AML-193 (cell line): ENCODE data around the gene SLC38A1.
A peak's percentile ranks its signal among the peaks of the same experiment; 100 is the strongest.
"Not testable (repeated sequence)": the region's sequence is repeated elsewhere in the genome, so short reads cannot be mapped to it uniquely, and the experiment has no call there.

Experiments
- DNase-seq, 2 experiments: peaks; one replicate each; lab custom pipeline; 2025; lab: John Stamatoyannopoulos, UW

Gene SLC38A1

DNA sequence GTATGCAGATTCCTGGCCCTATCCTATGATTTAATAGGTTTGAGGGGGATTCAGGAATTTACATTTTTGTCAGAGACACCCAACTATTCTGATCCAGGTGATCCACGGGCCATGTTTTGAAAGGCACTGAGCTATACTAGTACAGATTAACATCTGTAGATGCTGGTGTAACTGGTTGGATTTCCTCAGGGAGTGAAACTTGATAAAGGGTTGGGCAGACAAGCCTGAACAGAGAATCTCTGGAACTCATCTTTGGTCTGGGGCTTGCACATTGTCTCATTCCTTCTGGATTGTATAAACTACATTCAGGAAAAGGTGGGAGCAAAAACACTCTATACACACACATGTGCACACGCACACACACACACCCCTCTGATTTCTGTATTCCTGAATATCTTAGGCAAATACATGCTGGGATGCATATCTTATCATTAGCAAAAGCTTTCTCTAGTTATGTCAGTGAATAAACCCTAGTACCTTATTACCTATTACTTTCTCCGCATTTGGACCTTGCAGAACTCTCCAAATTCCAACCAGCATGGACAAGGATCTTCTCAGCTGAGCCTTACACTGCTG, 104.6 kb downstream of the SLC38A1 start:
- no peak for DNase-seq

DNA sequence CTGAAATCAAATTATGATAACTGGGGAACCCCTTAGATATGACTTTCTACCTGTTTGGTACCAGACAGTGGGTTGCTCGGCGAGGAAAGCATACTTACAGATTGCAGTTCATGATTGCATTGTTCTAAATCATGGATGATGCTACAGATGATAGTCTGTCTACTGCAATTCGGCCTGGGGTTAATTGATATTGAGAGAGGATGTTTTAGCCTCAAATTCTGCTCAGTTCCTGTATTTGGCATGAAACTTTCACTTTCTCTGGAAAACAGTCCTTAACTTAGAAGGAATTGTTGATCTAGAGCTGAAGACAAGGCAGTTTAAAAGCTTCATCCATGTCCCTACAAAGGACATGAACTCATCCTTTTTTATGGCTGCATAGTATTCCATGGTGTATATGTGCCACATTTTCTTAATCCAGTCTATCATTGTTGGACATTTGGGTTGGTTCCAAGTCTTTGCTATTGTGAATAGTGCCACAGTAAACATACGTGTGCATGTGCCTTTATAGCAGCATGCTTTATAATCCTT, 106.2 kb downstream of the SLC38A1 start:
- DNase-seq: not testable (repeated sequence)

GRCh38 chr12:46160981-46161690, 107.7 kb downstream of the SLC38A1 start:
- no peak for DNase-seq

DNA sequence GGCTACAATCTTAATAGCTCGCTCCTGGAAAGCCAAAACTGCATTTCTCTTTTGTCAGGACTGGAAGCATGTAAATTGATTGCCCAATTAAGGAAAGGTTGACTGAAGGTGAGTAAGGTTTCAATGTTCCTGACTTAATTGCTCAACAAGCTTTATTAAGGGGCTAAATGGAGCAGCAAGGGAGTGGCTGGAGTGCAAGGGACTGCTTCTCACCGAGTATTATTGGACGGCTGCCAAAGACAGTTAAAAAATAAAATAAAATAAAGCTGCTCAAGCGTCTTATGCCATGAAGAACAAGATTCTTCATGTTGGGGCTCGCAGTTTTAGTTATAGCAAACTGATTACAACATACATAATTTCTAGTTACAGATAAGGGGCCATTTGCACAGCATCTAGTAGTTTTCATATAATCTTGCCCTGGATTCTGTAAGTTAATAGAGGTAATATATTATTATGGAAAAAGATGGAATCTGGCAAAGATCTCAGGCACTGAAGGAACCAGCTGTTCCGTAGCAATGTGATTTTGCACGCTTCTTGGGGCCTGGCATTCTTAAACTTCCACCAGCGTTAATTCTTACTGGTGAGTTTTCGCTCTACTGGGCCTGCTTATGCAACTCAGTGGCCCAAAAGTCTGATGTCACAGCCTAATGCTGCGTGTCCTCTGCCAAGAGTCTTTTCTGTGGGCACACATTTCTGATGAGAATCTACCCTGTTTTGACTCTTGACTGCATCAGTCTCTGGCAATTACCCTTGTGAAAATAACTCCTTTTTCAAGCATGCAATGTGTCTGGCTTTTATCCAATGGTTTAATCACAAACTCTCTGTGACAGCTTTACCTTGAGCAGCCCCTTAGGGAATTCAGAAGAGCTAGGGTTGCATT, 108.5 kb downstream of the SLC38A1 start:
- no peak for DNase-seq

- DNase-seq: no peak
Observed at GRCh38 chr12:46159309-46159901, 109.4 kb downstream of the SLC38A1 start.

GRCh38 chr12:46158501-46158900, 110.3 kb downstream of the SLC38A1 start:
- no peak for DNase-seq

- DNase-seq: no peak
Observed at GRCh38 chr12:46154221-46154985, 114.4 kb downstream of the SLC38A1 start.

DNA sequence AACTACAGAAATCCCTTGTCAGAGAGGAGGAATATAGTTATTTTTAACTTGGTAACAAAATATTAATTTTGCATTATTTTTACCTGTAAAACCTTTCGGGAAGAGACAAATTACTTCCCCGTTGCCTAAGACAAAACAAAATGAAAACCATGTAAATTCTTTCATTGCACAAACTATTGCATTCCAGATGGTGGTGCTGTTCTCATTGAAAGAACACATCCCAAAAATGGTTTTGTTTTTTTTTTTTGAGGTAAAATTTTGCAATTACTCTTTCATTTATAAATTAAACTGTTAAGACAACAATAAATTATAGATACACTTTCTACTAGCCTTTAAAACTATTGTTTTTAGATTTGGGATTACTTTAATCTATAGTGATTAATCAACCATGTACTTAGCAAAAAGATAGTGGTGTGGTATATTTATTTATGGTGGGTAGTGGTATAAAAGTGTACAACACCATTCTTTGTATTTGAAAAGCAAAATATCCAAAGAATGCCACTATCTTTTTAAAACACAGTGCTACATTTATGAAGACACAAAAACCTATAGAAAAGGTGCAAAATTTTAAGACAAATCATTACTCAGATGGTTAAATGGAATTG, 115.5 kb downstream of the SLC38A1 start:
- DNase-seq: peak; percentile 61 to 68

- DNase-seq: no peak
Observed at GRCh38 chr12:46152456-46152855, 116.4 kb downstream of the SLC38A1 start.

- no peak for DNase-seq
Observed at GRCh38 chr12:46150735-46151134, 118.1 kb downstream of the SLC38A1 start.

- no peak for DNase-seq
Observed at GRCh38 chr12:46149905-46150304, 118.9 kb downstream of the SLC38A1 start.

DNA sequence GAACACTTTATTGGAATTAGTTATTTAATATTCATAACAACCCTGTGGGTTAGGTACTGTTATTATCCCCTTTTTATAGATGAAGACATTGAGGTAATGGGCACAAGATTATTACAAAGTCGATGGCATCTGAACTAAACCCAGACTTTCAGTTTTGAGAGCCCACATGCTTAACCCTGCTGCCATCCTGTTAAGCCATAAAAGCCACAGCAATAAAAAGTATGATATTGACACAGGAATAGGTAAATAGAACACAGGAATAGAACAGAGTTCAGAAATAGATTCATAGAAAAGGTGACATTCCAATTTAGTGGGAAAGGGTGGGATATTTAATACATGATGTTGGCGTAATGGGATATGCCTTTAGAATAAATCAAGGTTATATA, 119.8 kb downstream of the SLC38A1 start:
- DNase-seq: no peak

GRCh38 chr12:46148327-46149078, 120.3 kb downstream of the SLC38A1 start:
- no peak for DNase-seq

DNA sequence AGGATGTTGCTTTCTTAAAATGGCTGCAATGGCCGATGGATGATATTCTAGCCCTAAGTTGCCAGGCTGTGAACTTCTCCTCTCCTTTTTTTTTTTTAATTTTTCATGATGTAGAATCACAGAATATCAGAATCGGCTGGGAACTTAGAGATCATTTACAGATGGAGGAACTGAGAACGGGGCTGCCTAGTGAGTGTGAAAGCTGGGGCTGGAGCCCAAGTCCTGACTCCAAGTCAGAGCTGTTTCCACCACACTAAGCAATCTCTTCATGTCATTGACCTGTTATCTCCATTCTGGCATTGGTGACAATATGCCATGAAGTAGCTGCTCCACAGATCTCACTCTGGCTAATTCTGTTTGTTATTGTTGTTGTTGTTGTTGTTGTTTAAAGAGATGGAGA, 121.7 kb downstream of the SLC38A1 start:
- DNase-seq: no peak

DNA sequence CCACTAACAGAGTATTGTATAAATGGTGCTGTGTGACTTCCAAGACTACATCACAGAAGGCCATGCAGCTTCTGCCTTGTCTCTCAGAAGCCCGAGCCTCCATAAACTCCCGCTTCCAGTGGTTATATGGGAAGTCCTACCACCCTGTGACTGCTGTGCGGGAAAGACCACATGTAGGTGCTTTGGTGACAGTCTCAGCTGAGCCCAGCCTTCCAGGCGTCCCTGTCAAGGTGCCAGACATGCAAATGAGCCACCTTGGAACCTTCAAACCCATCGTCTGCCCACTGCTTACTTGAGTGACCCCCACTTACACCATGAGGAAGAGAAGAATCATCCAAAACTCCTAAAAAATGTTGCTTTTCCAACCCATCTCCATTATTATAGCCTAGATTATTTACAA, 123.0 kb downstream of the SLC38A1 start:
- DNase-seq: no peak

DNA sequence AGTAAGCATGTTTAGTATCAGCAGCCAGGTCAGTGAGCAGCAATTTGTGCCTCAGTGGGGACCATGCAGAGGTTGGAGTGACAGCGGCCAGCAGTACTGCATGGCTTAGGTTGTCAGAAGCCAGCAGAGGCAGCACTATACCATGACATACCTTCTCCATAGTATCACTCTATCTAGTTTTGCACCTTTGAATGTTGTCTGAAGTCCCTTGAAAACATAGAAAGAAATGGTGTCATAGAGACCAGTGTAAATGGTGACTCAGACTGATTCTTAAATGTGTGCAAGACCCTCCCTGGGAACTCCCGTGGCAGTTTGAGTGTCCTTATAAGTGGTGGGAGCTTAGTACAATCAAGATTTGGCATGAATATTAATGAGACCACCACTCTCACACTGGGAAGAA, 124.4 kb downstream of the SLC38A1 start:
- DNase-seq: no peak

- no peak for DNase-seq
Observed at GRCh38 chr12:46136249-46136648, 132.6 kb downstream of the SLC38A1 start.

GRCh38 chr12:46135750-46136149, 133.1 kb downstream of the SLC38A1 start:
- no peak for DNase-seq

DNA sequence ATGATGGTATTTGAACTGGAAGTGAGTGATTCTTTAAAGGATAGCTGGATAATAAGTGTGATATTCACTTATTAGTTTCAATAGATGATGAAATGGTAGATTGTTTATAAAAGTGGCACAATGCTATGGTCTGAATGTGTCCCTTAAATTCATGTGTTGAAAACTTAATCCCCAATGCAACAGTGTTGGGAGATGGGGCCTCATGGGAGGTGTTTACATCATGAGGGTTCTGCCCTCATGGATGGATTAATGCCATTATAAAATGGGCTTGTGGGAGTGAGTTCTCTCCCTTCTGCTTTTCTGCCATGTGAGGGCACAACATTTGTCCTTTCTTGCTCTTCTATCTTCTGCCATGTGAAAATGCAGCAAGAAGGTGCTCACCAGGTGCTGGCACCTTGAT, 134.0 kb downstream of the SLC38A1 start:
- DNase-seq: no peak

- no peak for DNase-seq
Observed at GRCh38 chr12:46134205-46134811, 134.5 kb downstream of the SLC38A1 start.
